WI38 (cell line): ENCODE results near the gene RNASE8.

Experiments
- H3K4me3 ChIP-seq: 2 replicates; pipeline ENCODE4 v1.5.1; 2011; ENCODE audit warnings: low read depth, mild to moderate bottlenecking, control low read depth, low read length
- CTCF ChIP-seq: IDR thresholded peaks from 2 replicates; pipeline ENCODE4 v1.5.1; 2012; ENCODE audit warnings: low read depth, mild to moderate bottlenecking, control low read depth, low read length

The RNASE8 gene

DNA sequence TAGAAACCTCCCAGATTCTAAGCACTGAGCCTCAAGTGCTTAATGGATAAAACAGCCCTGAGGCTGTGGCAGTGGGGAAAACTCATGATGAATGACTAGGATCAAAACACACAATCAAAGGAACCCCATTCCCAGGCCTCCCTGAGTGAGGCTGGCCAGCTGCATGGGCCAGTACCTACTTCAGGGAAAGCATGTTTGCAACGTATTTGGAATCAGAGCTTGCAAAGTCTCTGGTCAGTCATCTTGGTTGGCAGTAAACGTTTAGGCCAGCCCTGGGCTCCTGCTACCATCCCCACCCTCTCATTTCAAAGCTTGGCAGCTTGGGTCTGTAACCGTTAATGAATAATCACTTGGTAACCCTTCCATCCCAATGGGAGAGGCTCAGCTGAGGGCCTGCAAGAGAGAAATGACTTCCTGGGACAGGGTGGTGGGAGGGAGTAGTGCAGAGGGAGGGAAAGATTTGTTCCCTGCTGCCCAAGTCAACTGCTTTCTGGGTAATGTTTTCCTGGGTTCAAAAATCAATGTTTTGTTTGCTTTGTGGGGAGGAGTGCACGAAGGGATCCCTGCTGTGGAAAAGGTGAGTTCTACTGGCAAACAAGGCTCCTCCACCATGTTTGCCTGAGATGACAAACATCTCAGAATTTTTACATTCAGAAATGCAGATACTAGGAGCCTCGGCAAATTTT, 2.0 kb upstream of the RNASE8 start:
- no peak for TF ChIP-seq CTCF
- H3K4me3 ChIP-seq = no peak overlapping the region

GRCh38 chr14:21056520-21057163, 980 bp upstream of the RNASE8 start:
- TF ChIP-seq CTCF = no peak
- no peak overlapping the region for H3K4me3 ChIP-seq

- TF ChIP-seq CTCF = no peak
- H3K4me3 ChIP-seq = no peak overlapping the region
These were observed 1.3 kb downstream of the RNASE8 start for GRCh38 chr14:21058903-21059302.

GRCh38 chr14:21059842-21060613, 2.4 kb downstream of the RNASE8 start:
- TF ChIP-seq CTCF = no peak

DNA sequence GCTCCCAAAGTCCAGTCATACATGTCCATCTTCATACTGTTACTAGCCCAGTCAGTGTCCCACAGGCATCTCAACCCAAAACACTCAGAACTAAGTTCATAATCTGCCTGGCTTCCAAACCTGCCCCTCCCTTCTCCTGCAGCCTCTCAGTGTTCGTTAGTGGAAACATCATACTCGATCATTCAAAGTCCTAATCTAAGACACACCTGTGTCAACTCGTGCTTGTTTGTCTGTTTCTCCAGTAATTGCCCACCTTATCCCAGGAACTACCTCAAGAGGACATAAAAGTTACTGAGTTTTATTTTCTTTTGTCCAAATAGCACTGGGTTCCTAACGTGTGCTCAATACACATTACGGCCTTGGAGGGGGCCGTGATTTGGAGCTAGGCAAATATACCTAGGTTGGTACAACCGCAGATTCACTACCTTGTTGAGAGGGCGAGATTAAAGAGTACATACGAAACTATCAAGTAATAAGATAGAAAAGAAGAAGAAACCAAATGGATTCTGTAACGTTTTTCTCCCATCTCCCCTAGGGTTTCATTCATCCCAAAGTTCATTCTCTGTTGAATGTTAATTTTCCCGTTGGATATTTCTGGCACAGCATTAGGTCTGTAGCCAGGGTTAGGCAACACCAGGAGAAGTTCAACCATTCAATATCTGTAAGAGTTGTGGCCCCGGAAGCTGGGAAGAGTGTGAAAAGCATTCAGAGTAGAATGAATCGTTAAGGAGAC, 3.2 kb downstream of the RNASE8 start:
- no peak for TF ChIP-seq CTCF
- H3K4me3 ChIP-seq = no peak overlapping the region

More at GRCh38 chr14:21059842-21060613, 2.4 kb downstream of the RNASE8 start:
- no peak overlapping the region for H3K4me3 ChIP-seq

DNA sequence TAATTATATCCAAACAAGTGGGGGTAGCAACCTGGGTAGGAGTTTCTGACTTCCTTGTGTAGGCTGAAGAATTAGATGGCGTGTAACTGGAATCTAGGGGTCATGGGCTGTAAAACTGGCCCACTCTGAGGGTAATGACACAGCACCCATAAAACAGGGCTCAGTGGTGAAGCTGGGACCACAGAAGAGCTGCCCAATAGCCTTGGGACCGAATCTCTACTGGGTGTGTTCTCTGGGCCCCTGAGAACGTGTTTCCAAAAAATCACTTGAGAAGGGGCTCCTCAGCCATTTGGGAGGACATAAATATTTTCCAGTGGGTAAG, 3.7 kb downstream of the RNASE8 start:
- H3K4me3 ChIP-seq = no peak overlapping the region
- TF ChIP-seq CTCF = no peak
